WTC11 (cell line): ENCODE results near the gene SYCE3. TPM values are rescaled to one million over a fixed set of nuclear protein-coding genes. Genes with fewer than 3 reads are reported as not detected.

Source experiments
- ATAC-seq: fragments of 200-7000 bp; cut with Tn5 transposase; 2 replicates; pipeline ENCODE4 v1.10.0; 2021; ENCODE audit warnings: mild to moderate bottlenecking, moderate library complexity
- CTCF ChIA-PET: fragments of 300-600 bp; sonication (Branson Sonifier 250); formaldehyde crosslinking; loops from one replicate; lab custom pipeline; 2021; ENCODE audit warnings: antibody characterized with exemption; lab: Charles Lee
- POLR2A ChIA-PET: fragments of 350-600 bp; sonication (Branson Sonifier 250); formaldehyde crosslinking; loops from one replicate; lab custom pipeline; 2021; ENCODE audit warnings: antibody characterized with exemption; lab: Charles Lee
- DNase-seq: peaks from one replicate; pipeline ENCODE4 v3.0.0; 2021; ENCODE audit warnings: low spot score
- H3K27ac Mint-ChIP-seq: 2 replicates; pipeline ENCODE4 v1.8.0; 2021; ENCODE audit warnings: mixed read lengths
- H3K27me3 Mint-ChIP-seq: 2 replicates; pipeline ENCODE4 v1.8.0; 2021; ENCODE audit warnings: low read depth, mild to moderate bottlenecking, moderate library complexity, mixed read lengths
- H3K36me3 Mint-ChIP-seq: 2 replicates; pipeline ENCODE4 v1.8.0; 2021; ENCODE audit warnings: mixed read lengths
- H3K4me1 Mint-ChIP-seq: 2 replicates; pipeline ENCODE4 v1.8.0; 2022; ENCODE audit warnings: mixed read lengths
- H3K4me3 Mint-ChIP-seq: 2 replicates; pipeline ENCODE4 v1.8.0; 2021; ENCODE audit warnings: mild to moderate bottlenecking, moderate library complexity, mixed read lengths
- H3K9me3 Mint-ChIP-seq: 2 replicates; pipeline ENCODE4 v1.8.0; 2021; ENCODE audit warnings: mixed read lengths
- CREM ChIP-seq: sonication (generic); formaldehyde crosslinking; IDR thresholded peaks from 2 replicates; pipeline ENCODE4 v1.8.1; 2022; ENCODE audit warnings: mild to moderate bottlenecking, missing genetic modification reagents, moderate library complexity
- CTCF ChIP-seq: fragments of 200-600 bp; IDR thresholded peaks from 2 replicates; pipeline ENCODE4 v1.8.0; 2022; ENCODE audit warnings: antibody characterized with exemption
- ERG ChIP-seq: fragments of 250-450 bp; sonication (Bioruptor Pico); IDR thresholded peaks from 2 replicates; pipeline ENCODE4 v1.8.0; 2021; ENCODE audit warnings: mild to moderate bottlenecking
- FOXP1 ChIP-seq: sonication (generic); formaldehyde crosslinking; IDR thresholded peaks from 2 replicates; pipeline ENCODE4 v1.8.0; 2022; ENCODE audit warnings: missing genetic modification reagents, mild to moderate bottlenecking, moderate library complexity, borderline replicate concordance
- GTF2I ChIP-seq: fragments of 250-450 bp; sonication (Bioruptor Pico); conservative IDR thresholded peaks from 2 replicates; pipeline ENCODE4 v1.4.0; 2021; ENCODE audit warnings: mild to moderate bottlenecking
- JAZF1 ChIP-seq: fragments of 250-450 bp; sonication (Bioruptor Pico); IDR thresholded peaks from 2 replicates; pipeline ENCODE4 v1.9.0; 2021; ENCODE audit warnings: moderate library complexity, mild to moderate bottlenecking, inconsistent platforms
- NR1H2 ChIP-seq: sonication (generic); formaldehyde crosslinking; IDR thresholded peaks from 2 replicates; pipeline ENCODE4 v1.9.0; 2021; ENCODE audit warnings: mild to moderate bottlenecking, moderate library complexity, missing genetic modification reagents
- NR2C2 ChIP-seq: sonication (generic); formaldehyde crosslinking; IDR thresholded peaks from 2 replicates; pipeline ENCODE4 v1.8.0; 2022; ENCODE audit warnings: mild to moderate bottlenecking, missing genetic modification reagents
- PREB ChIP-seq: sonication (generic); formaldehyde crosslinking; IDR thresholded peaks from 2 replicates; pipeline ENCODE4 v1.8.1; 2022; ENCODE audit warnings: mild to moderate bottlenecking, missing genetic modification reagents, moderate library complexity, borderline replicate concordance
- RELA ChIP-seq: sonication (generic); formaldehyde crosslinking; IDR thresholded peaks from 2 replicates; pipeline ENCODE4 v1.8.1; 2022; ENCODE audit warnings: missing genetic modification reagents, mild to moderate bottlenecking, borderline replicate concordance
- SMAD3 ChIP-seq: sonication (generic); formaldehyde crosslinking; IDR thresholded peaks from 2 replicates; pipeline ENCODE4 v1.8.0; 2022; ENCODE audit warnings: missing genetic modification reagents, mild to moderate bottlenecking, borderline replicate concordance
- STAT6 ChIP-seq: sonication (generic); formaldehyde crosslinking; conservative IDR thresholded peaks from 2 replicates; pipeline ENCODE4 v1.8.1; 2023; ENCODE audit warnings: mild to moderate bottlenecking, low read depth, missing genetic modification reagents, moderate library complexity
- TCF7 ChIP-seq: sonication (generic); formaldehyde crosslinking; IDR thresholded peaks from 2 replicates; pipeline ENCODE4 v1.8.0; 2022; ENCODE audit warnings: mild to moderate bottlenecking, low read depth, missing genetic modification reagents, moderate library complexity
- TEAD1 ChIP-seq: sonication (generic); formaldehyde crosslinking; IDR thresholded peaks from 2 replicates; pipeline ENCODE4 v1.8.0; 2022; ENCODE audit warnings: mild to moderate bottlenecking, missing genetic modification reagents
- ZBTB43 ChIP-seq: sonication (generic); formaldehyde crosslinking; IDR thresholded peaks from 2 replicates; pipeline ENCODE4 v1.8.1; 2023; ENCODE audit warnings: mild to moderate bottlenecking, missing genetic modification reagents
- ZNF138 ChIP-seq: sonication (generic); formaldehyde crosslinking; conservative IDR thresholded peaks from 2 replicates; pipeline ENCODE4 v1.8.1; 2022; ENCODE audit warnings: mild to moderate bottlenecking, moderate library complexity, missing genetic modification reagents
- ZNF396 ChIP-seq: fragments of 250-450 bp; sonication (Bioruptor Pico); IDR thresholded peaks from 2 replicates; pipeline ENCODE4 v1.8.0; 2021; ENCODE audit warnings: mild to moderate bottlenecking, moderate library complexity, borderline replicate concordance
- ZNF532 ChIP-seq: fragments of 250-450 bp; sonication (Bioruptor Pico); IDR thresholded peaks from 2 replicates; pipeline ENCODE4 v1.9.0; 2021; ENCODE audit warnings: mild to moderate bottlenecking, borderline replicate concordance
- total RNA-seq: library from RNA; stranded (reverse); gene quantifications from 3 replicates; pipeline ENCODE4 v1.2.3, GENCODE V29; 2021

Gene SYCE3
- total RNA-seq, 1 experiment from 2014 or later = 0.46 TPM

- no peak for DNase-seq
- H3K4me1 Mint-ChIP-seq = peaks cover 10% of the 10 kb centered on the region
- peaks cover 2% of the 10 kb centered on the region; the same call in 1 of the 2 replicates for H3K36me3 Mint-ChIP-seq
- POLR2A ChIA-PET = interaction anchor here (1.0 to 1.2 kb wide), 2 partner anchors 38 to 56 kb away, joined by 3 read pairs; partner anchors contain the start of genes LMF2, NCAPH2 and SCO2
- TF ChIP-seq ZBTB43 (CRISPR knock-in tag) = no peak
- no peak for TF ChIP-seq NR1H2 (CRISPR knock-in tag)
- no peak for TF ChIP-seq ZNF532 (CRISPR knock-in tag)
- TF ChIP-seq RELA (CRISPR knock-in tag) = no peak
- no peak for TF ChIP-seq JAZF1 (CRISPR knock-in tag)
- TF ChIP-seq, all 79 proteins: peak for 0
- Mint-ChIP-seq H3K9me3 (no peaks in the 10 kb centered on the region), H3K4me3 (peak overlapping the region; percentile 83), H3K27ac (no peak overlapping the region), H3K27me3 (peaks cover 37% of the 10 kb centered on the region)
- peak; percentile 5 for ATAC-seq
- CTCF ChIA-PET = interaction anchor here (0.7 to 2.8 kb wide), 32 partner anchors 8 to 211 kb away, joined by 3 to 42 read pairs (median 6); partner anchors contain the start of genes ARSA, CPT1B, KLHDC7B and LMF2
Measured at GRCh38 chr22:50563413-50564160, 868 bp upstream of the SYCE3 start.

- ATAC-seq = no peak
- H3K27me3 Mint-ChIP-seq = peaks cover 39% of the 10 kb centered on the region
- CTCF ChIA-PET = interaction anchor here (0.6 to 1.1 kb wide), 2 partner anchors 36 to 60 kb away, joined by 3 to 5 read pairs; partner anchors contain the start of gene SCO2
- H3K9me3 Mint-ChIP-seq = no peaks in the 10 kb centered on the region
- POLR2A ChIA-PET = no interaction called here
- no peak overlapping the region for H3K27ac Mint-ChIP-seq
- no peak for DNase-seq
- no peaks in the 10 kb centered on the region for H3K36me3 Mint-ChIP-seq
- H3K4me3 Mint-ChIP-seq = peak overlapping the region; percentile 47
- H3K4me1 Mint-ChIP-seq = peaks cover 10% of the 10 kb centered on the region
- TF ChIP-seq GTF2I (CRISPR knock-in tag) (no peak), FOXP1 (CRISPR knock-in tag) (no peak), PREB (CRISPR knock-in tag) (no peak), ERG (CRISPR knock-in tag) (no peak), CREM (no peak), STAT6 (CRISPR knock-in tag) (no peak), NR2C2 (CRISPR knock-in tag) (no peak), SMAD3 (CRISPR knock-in tag) (no peak), TCF7 (CRISPR knock-in tag) (no peak), CTCF (no peak), TEAD1 (no peak), ZNF138 (CRISPR knock-in tag) (no peak), ZNF396 (no peak)
Measured at GRCh38 chr22:50561401-50562358, 1.0 kb downstream of the SYCE3 start.
